Measurements from ENCODE around the gene RNF40. TPM values are rescaled to one million over a fixed set of nuclear protein-coding genes. Genes with fewer than 3 reads are reported as not detected.

Gene RNF40

Small RNA genes lying within 50 kb of the gene (small RNA-seq; reads per million reads assigned to genes)
- gene RF00017 (ENCODE audit: insufficient read depth) = not detected

Measured in mesendoderm (in vitro differentiated cells).